H9 (cell line): ENCODE measurements around the gene DIS3L2. TPM values are rescaled to one million over a fixed set of nuclear protein-coding genes. Genes with fewer than 3 reads are reported as not detected.

ENCODE experiments used
- DNase-seq: peaks from one replicate; pipeline ENCODE4 v3.0.0-alpha.2; 2017
- H2AFZ ChIP-seq: one replicate; pipeline ENCODE4 v1.6.1; 2013; ENCODE audit warnings: mild to moderate bottlenecking, low read length, control low read depth, moderate library complexity
- H2AK5ac ChIP-seq: 2 replicates; pipeline ENCODE4 v1.6.1; 2013; ENCODE audit warnings: low read length, control low read depth, mixed read lengths; ENCODE audit not compliant: insufficient read length
- H2BK120ac ChIP-seq: one replicate; pipeline ENCODE4 v1.6.1; 2013; ENCODE audit warnings: low read depth, mild to moderate bottlenecking, low read length, control low read depth, inconsistent platforms; ENCODE audit not compliant: poor library complexity, severe bottlenecking
- H2BK12ac ChIP-seq: 2 replicates; pipeline ENCODE4 v1.6.1; 2013; ENCODE audit warnings: low read length, control low read depth, mixed read lengths, low read depth; ENCODE audit not compliant: insufficient read length
- H2BK15ac ChIP-seq: 2 replicates; pipeline ENCODE4 v1.6.1; 2013; ENCODE audit warnings: low read depth, low read length, control low read depth
- H2BK20ac ChIP-seq: one replicate; pipeline ENCODE4 v1.6.1; 2013; ENCODE audit warnings: low read depth, mild to moderate bottlenecking, low read length, control low read depth, inconsistent platforms; ENCODE audit not compliant: poor library complexity, severe bottlenecking
- H2BK5ac ChIP-seq: 2 replicates; pipeline ENCODE4 v1.6.1; 2013; ENCODE audit warnings: low read length, control low read depth, mixed read lengths; ENCODE audit not compliant: insufficient read length
- H3K14ac ChIP-seq: 2 replicates; pipeline ENCODE4 v1.6.1; 2013; ENCODE audit warnings: low read length, control low read depth; ENCODE audit not compliant: insufficient read depth
- H3K18ac ChIP-seq: 2 replicates; pipeline ENCODE4 v1.6.1; 2013; ENCODE audit warnings: low read depth, mild to moderate bottlenecking, mixed read lengths, low read length, control low read depth; ENCODE audit not compliant: insufficient read length
- H3K23ac ChIP-seq: 2 replicates; pipeline ENCODE4 v1.6.1; 2013; ENCODE audit warnings: low read length, control low read depth, mixed read lengths, low read depth; ENCODE audit not compliant: insufficient read length
- H3K23me2 ChIP-seq: 2 replicates; pipeline ENCODE4 v1.6.1; 2013; ENCODE audit warnings: low read depth, mild to moderate bottlenecking, mixed read lengths, low read length, control low read depth; ENCODE audit not compliant: insufficient read length, poor library complexity, severe bottlenecking
- H3K27ac ChIP-seq: 2 replicates; pipeline ENCODE4 v1.5.1; 2013; ENCODE audit warnings: low read length, control low read depth, mixed read lengths, low read depth; ENCODE audit not compliant: insufficient read length
- H3K27me3 ChIP-seq: 2 replicates; pipeline ENCODE4 v1.6.1; 2013; ENCODE audit warnings: low read length, control low read depth, inconsistent platforms; ENCODE audit not compliant: insufficient read depth
- H3K4ac ChIP-seq: 2 replicates; pipeline ENCODE4 v1.6.1; 2013; ENCODE audit warnings: low read depth, mild to moderate bottlenecking, control low read depth, inconsistent platforms, low read length, moderate library complexity
- H3K4me1 ChIP-seq: 2 replicates; pipeline ENCODE4 v1.6.1; 2013; ENCODE audit warnings: low read length, control low read depth, inconsistent platforms; ENCODE audit not compliant: insufficient read depth
- H3K4me2 ChIP-seq: 2 replicates; pipeline ENCODE4 v1.6.1; 2013; ENCODE audit warnings: low read length, control low read depth, mixed read lengths; ENCODE audit not compliant: insufficient read length, insufficient read depth
- H3K56ac ChIP-seq: 2 replicates; pipeline ENCODE4 v1.6.1; 2013; ENCODE audit warnings: low read depth, mild to moderate bottlenecking, mixed read lengths, low read length, control low read depth; ENCODE audit not compliant: insufficient read length
- H3K79me1 ChIP-seq: 2 replicates; pipeline ENCODE4 v1.6.1; 2013; ENCODE audit warnings: low read depth, mild to moderate bottlenecking, moderate library complexity, low read length, control low read depth, inconsistent platforms; ENCODE audit not compliant: insufficient read depth, poor library complexity, severe bottlenecking
- H3K79me2 ChIP-seq: 2 replicates; pipeline ENCODE4 v1.6.1; 2013; ENCODE audit warnings: low read length, control low read depth, inconsistent platforms; ENCODE audit not compliant: insufficient read depth
- H3K9ac ChIP-seq: 2 replicates; pipeline ENCODE4 v1.6.1; 2013; ENCODE audit warnings: low read length, control low read depth, mixed read lengths; ENCODE audit not compliant: insufficient read length; ENCODE audit errors: extremely low read depth
- H3K9me3 ChIP-seq: one replicate; pipeline ENCODE4 v1.6.1; 2013; ENCODE audit warnings: low read depth, low read length, inconsistent platforms; ENCODE audit not compliant: control insufficient read depth
- H3T11ph ChIP-seq: one replicate; pipeline ENCODE4 v1.6.1; 2013; ENCODE audit warnings: mild to moderate bottlenecking, low read length, control low read depth, inconsistent platforms
- H4K20me1 ChIP-seq: one replicate; pipeline ENCODE4 v1.6.1; 2013; ENCODE audit not compliant: control insufficient read depth, insufficient read length, insufficient read depth
- H4K5ac ChIP-seq: 2 replicates; pipeline ENCODE4 v1.6.1; 2013; ENCODE audit warnings: low read depth, mild to moderate bottlenecking, mixed read lengths, low read length, control low read depth; ENCODE audit not compliant: insufficient read length
- H4K8ac ChIP-seq: replicated peaks from 2 replicates; pipeline ENCODE4 v1.6.1; 2013; ENCODE audit warnings: low read length, control low read depth, mixed read lengths, low read depth; ENCODE audit not compliant: insufficient read length
- H4K91ac ChIP-seq: 2 replicates; pipeline ENCODE4 v1.6.1; 2013; ENCODE audit warnings: low read depth, mild to moderate bottlenecking, moderate library complexity, mixed read lengths, low read length, control low read depth; ENCODE audit not compliant: insufficient read length
- H3K27ac Mint-ChIP-seq, 3 experiments: 2 replicates in 2 of 3; 3 replicates in 1 of 3; pipeline ENCODE4 v1.8.0; 2020 to 2021; ENCODE audit warnings: mixed read lengths in 3 of 3, mild to moderate bottlenecking in 1 of 3, moderate library complexity in 1 of 3
- H3K27me3 Mint-ChIP-seq: 2 replicates; pipeline ENCODE4 v1.8.0; 2021; ENCODE audit warnings: low read depth, mild to moderate bottlenecking, moderate library complexity, mixed read lengths
- H3K36me3 Mint-ChIP-seq, 3 experiments: 2 replicates in 2 of 3; 3 replicates in 1 of 3; pipeline ENCODE4 v1.8.0; 2020 to 2021; ENCODE audit warnings: low read depth in 3 of 3, mixed read lengths in 3 of 3; ENCODE audit not compliant: insufficient read depth in 1 of 3
- H3K4me1 Mint-ChIP-seq, 2 experiments: 2 replicates each; pipeline ENCODE4 v1.8.0; 2020; ENCODE audit warnings: mixed read lengths in 2 of 2
- H3K4me3 Mint-ChIP-seq, 2 experiments: 2 replicates in 1 of 2; 3 replicates in 1 of 2; pipeline ENCODE4 v1.8.0; 2020 to 2021; ENCODE audit warnings: mild to moderate bottlenecking in 2 of 2, mixed read lengths in 2 of 2, moderate library complexity in 1 of 2
- H3K9me3 Mint-ChIP-seq, 2 experiments: 2 replicates in 1 of 2; 3 replicates in 1 of 2; pipeline ENCODE4 v1.8.0; 2020; ENCODE audit warnings: mild to moderate bottlenecking in 2 of 2, mixed read lengths in 2 of 2, moderate library complexity in 1 of 2
- CTCF ChIP-seq: fragments of 200-600 bp; sonication (generic); conservative IDR thresholded peaks from 3 replicates; pipeline ENCODE4 v1.8.0; 2021; ENCODE audit warnings: antibody characterized with exemption, mild to moderate bottlenecking
- WGBS: extraction: QIAGEN DNeasy Blood & Tissue Kit; methylation state at CpG from one replicate; pipeline ENCODE4 v1.1.7; 2013; ENCODE audit warnings: missing lambda C conversion rate, low lambda C conversion rate, mixed read lengths; ENCODE audit not compliant: insufficient read length; ENCODE audit errors: extremely low coverage; 5-methylcytosine and 5-hydroxymethylcytosine counted together
- total RNA-seq: library from RNA; stranded (reverse); gene quantifications from 2 replicates; pipeline ENCODE4 v1.2.1, GENCODE V29; 2021

The DIS3L2 gene
- total RNA-seq, 1 experiment from 2014 or later = 28.1 TPM

DNA sequence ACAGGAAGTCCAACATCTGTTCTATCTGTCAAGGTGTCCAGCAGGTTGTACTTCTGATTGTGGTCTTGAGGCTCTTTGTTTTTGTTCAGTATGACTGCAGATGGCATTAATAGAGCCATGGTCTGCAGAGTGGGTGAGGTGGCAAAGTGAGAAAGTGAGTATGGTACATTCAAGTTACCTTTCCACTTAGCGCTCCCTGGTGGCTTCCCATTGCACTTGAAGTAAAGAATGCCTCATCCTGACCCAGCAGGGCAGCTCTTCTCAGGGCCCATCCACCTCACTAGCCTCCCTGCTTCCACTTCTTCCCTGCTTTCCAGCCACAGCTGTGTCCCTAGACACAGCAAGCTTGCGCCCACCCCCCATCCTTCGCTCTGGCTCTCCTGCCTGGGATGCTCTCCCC lies 269.0 kb downstream of the DIS3L2 start:
- no peaks in the 10 kb centered on the region for H3K23me2 ChIP-seq
- peaks cover 18 to 31% of the 10 kb centered on the region in 2 experiments for H3K4me1 Mint-ChIP-seq
- H3T11ph ChIP-seq = no peak overlapping the region
- no peak overlapping the region for H3K4me2 ChIP-seq
- no peaks in the 10 kb centered on the region for H3K9me3 Mint-ChIP-seq
- no peak overlapping the region for H3K4ac ChIP-seq
- no peak overlapping the region for H3K4me3 Mint-ChIP-seq
- H2BK20ac ChIP-seq = no peak overlapping the region
- H2BK5ac ChIP-seq = no peak overlapping the region
- DNase-seq = peak; percentile 77
- H4K8ac ChIP-seq = no peak overlapping the region
- no peaks in the 10 kb centered on the region for H3K9me3 ChIP-seq
- no peaks in the 10 kb centered on the region for H3K27me3 ChIP-seq
- TF ChIP-seq CTCF = peak; percentile 73
- H3K27me3 Mint-ChIP-seq = no peaks in the 10 kb centered on the region
- no peaks in the 10 kb centered on the region for H4K20me1 ChIP-seq
- H4K5ac ChIP-seq = no peak overlapping the region
- no peaks in the 10 kb centered on the region for H3K79me2 ChIP-seq
- H2BK15ac ChIP-seq = no peak overlapping the region
- H3K4me1 ChIP-seq = peaks cover 6% of the 10 kb centered on the region; the same call in 1 of the 2 replicates
- no peak overlapping the region for H3K56ac ChIP-seq
- H3K27ac Mint-ChIP-seq = peak overlapping the region in 1 of 3 experiments; percentile 73; a peak in 2 of 7 replicates
- no peak overlapping the region for H3K18ac ChIP-seq
- no CpG with 5 or more reads among the region's 3 CpGs for WGBS
- H3K14ac ChIP-seq = no peak overlapping the region
- H3K23ac ChIP-seq = no peak overlapping the region
- H2BK12ac ChIP-seq = no peak overlapping the region
- no peak overlapping the region for H3K9ac ChIP-seq
- no peak overlapping the region for H2AFZ ChIP-seq
- H2AK5ac ChIP-seq = no peak overlapping the region
- no peak overlapping the region for H2BK120ac ChIP-seq
- no peak overlapping the region for H4K91ac ChIP-seq
- no peaks in the 10 kb centered on the region for H3K79me1 ChIP-seq
- no peaks in the 10 kb centered on the region for H3K36me3 Mint-ChIP-seq
- no peak overlapping the region for H3K27ac ChIP-seq
